GM23338 (cell line): ENCODE measurements around the gene USP46. TPM values are rescaled to one million over a fixed set of nuclear protein-coding genes. Genes with fewer than 3 reads are reported as not detected.

Source experiments
- ATAC-seq: fragments of 200-7000 bp; cut with Tn5 transposase; 3 replicates; pipeline ENCODE4 v1.9.1; 2020
- DNase-seq: peaks from one replicate; pipeline ENCODE4 v3.0.0-alpha.2; 2015; ENCODE audit warnings: low spot score
- H2AFZ ChIP-seq: fragments of 200-600 bp; sonication (generic); 2 replicates; pipeline ENCODE4 v1.8.0; 2016; ENCODE audit warnings: antibody characterized with exemption, mild to moderate bottlenecking, moderate library complexity
- H3F3A ChIP-seq: fragments of 200-600 bp; sonication (generic); replicated peaks from 2 replicates; pipeline ENCODE4 v1.8.0; 2017; ENCODE audit warnings: antibody characterized with exemption, mixed run types, low read depth
- H3K27ac ChIP-seq: fragments of 200-600 bp; sonication (generic); 2 replicates; pipeline ENCODE4 v1.6.1; 2016; ENCODE audit warnings: low read depth
- H3K27me3 ChIP-seq: fragments of 200-600 bp; sonication (generic); 2 replicates; pipeline ENCODE4 v1.8.0; 2016; ENCODE audit warnings: mild to moderate bottlenecking, mixed run types, moderate library complexity; ENCODE audit not compliant: insufficient read depth
- H3K36me3 ChIP-seq: fragments of 200-600 bp; sonication (generic); 2 replicates; pipeline ENCODE4 v1.8.0; 2016; ENCODE audit warnings: mild to moderate bottlenecking; ENCODE audit not compliant: insufficient read depth
- H3K4me1 ChIP-seq: fragments of 200-600 bp; sonication (generic); 2 replicates; pipeline ENCODE4 v1.8.0; 2016; ENCODE audit warnings: mild to moderate bottlenecking, moderate library complexity; ENCODE audit not compliant: insufficient read depth
- H3K4me2 ChIP-seq: fragments of 200-600 bp; sonication (generic); 2 replicates; pipeline ENCODE4 v1.7.1; 2017; ENCODE audit warnings: mixed run types
- H3K4me3 ChIP-seq: fragments of 200-600 bp; sonication (generic); 2 replicates; pipeline ENCODE4 v1.6.1; 2016; ENCODE audit warnings: mixed run types
- H3K79me2 ChIP-seq: fragments of 200-600 bp; sonication (generic); replicated peaks from 2 replicates; pipeline ENCODE4 v1.8.0; 2017; ENCODE audit warnings: mild to moderate bottlenecking; ENCODE audit not compliant: insufficient read depth
- H3K9me2 ChIP-seq: fragments of 200-600 bp; sonication (generic); 2 replicates; pipeline ENCODE4 v1.8.0; 2017; ENCODE audit not compliant: insufficient read depth
- H4K20me1 ChIP-seq: fragments of 200-600 bp; sonication (generic); replicated peaks from 2 replicates; pipeline ENCODE4 v1.8.0; 2017; ENCODE audit warnings: mild to moderate bottlenecking; ENCODE audit not compliant: insufficient read depth
- H3K27ac Mint-ChIP-seq: 2 replicates; pipeline ENCODE4 v1.8.0; 2020; ENCODE audit warnings: inconsistent platforms, mild to moderate bottlenecking, moderate library complexity, mixed read lengths
- H3K27me3 Mint-ChIP-seq: 3 replicates; pipeline ENCODE4 v1.8.0; 2022; ENCODE audit warnings: low read depth, mild to moderate bottlenecking, moderate library complexity, mixed read lengths, inconsistent platforms; ENCODE audit not compliant: insufficient read depth, poor library complexity
- H3K36me3 Mint-ChIP-seq: 3 replicates; pipeline ENCODE4 v1.8.0; 2021; ENCODE audit warnings: low read depth, mild to moderate bottlenecking, inconsistent platforms, moderate library complexity, mixed read lengths
- H3K4me1 Mint-ChIP-seq: 3 replicates; pipeline ENCODE4 v1.8.0; 2020; ENCODE audit warnings: mild to moderate bottlenecking, inconsistent platforms, mixed read lengths
- H3K4me3 Mint-ChIP-seq: 3 replicates; pipeline ENCODE4 v1.8.0; 2021; ENCODE audit warnings: moderate library complexity, mild to moderate bottlenecking, inconsistent platforms, mixed read lengths
- H3K9me3 Mint-ChIP-seq: 3 replicates; pipeline ENCODE4 v1.8.0; 2020; ENCODE audit warnings: moderate library complexity, mild to moderate bottlenecking, inconsistent platforms, mixed read lengths
- CREB1 ChIP-seq: fragments of 250-450 bp; sonication (Bioruptor Pico); IDR thresholded peaks from 2 replicates; pipeline ENCODE4 v1.5.0; 2020; ENCODE audit warnings: low read depth, mild to moderate bottlenecking, moderate library complexity
- CTCF ChIP-seq, 2 experiments: fragments of 200-600 bp in 1 of 2; sonication (generic) in 1 of 2; conservative IDR thresholded peaks; 2 replicates each; pipeline versions ENCODE4 v1.5.1 to v1.6.1; 2016 to 2017; ENCODE audit warnings: antibody characterized with exemption in 2 of 2, low read depth in 2 of 2, mild to moderate bottlenecking in 2 of 2, moderate library complexity in 1 of 2
- EZH2phosphoT487 ChIP-seq: fragments of 200-600 bp; sonication (generic); IDR thresholded peaks from one replicate; pipeline ENCODE4 v1.8.1; 2018; ENCODE audit warnings: antibody characterized with exemption; ENCODE audit not compliant: unreplicated experiment
- JUNB ChIP-seq: IDR thresholded peaks from one replicate; pipeline ENCODE4 v1.6.1; 2016; ENCODE audit warnings: antibody characterized with exemption; ENCODE audit not compliant: unreplicated experiment
- STAT1 ChIP-seq: IDR thresholded peaks from one replicate; pipeline ENCODE4 v1.6.1; 2016; ENCODE audit warnings: antibody characterized with exemption; ENCODE audit not compliant: unreplicated experiment
- ZNF114 ChIP-seq: fragments of 250-450 bp; sonication (Bioruptor Pico); IDR thresholded peaks from 2 replicates; pipeline ENCODE4 v1.5.0; 2020; ENCODE audit warnings: mild to moderate bottlenecking, moderate library complexity
- ZNF331 ChIP-seq: fragments of 250-450 bp; sonication (Bioruptor Pico); IDR thresholded peaks from 2 replicates; pipeline ENCODE4 v1.5.0; 2020; ENCODE audit warnings: low read depth, mild to moderate bottlenecking, moderate library complexity
- ZNF462 ChIP-seq: fragments of 250-450 bp; sonication (Bioruptor Pico); IDR thresholded peaks from 2 replicates; pipeline ENCODE4 v1.5.0; 2020; ENCODE audit warnings: mild to moderate bottlenecking, moderate library complexity
- polyA plus RNA-seq: library from polyadenylated mRNA; unstranded; fragments of >200 nt; fragmentation: Nextera tagmentation; extraction: Ambion mirVana; gene quantifications from 2 replicates; pipeline ENCODE4 v1.2.1, GENCODE V29; 2016
- total RNA-seq: library from RNA; depleted of rRNA; stranded (reverse); fragments of >200 nt; shearing (Covaris generic); gene quantifications from 2 replicates; pipeline ENCODE4 v1.2.3, GENCODE V29; 2014

USP46 gene
- total and polyA plus RNA-seq, 2 experiments from 2014 or later, result 40.5 to 59.4 TPM

GRCh38 chr4:52606726-52607125, 52.4 kb downstream of the USP46 start:
- no peaks in the 10 kb centered on the region for H3K9me3 Mint-ChIP-seq
- DNase-seq (no peak), ATAC-seq (no peak)
- H3K79me2 ChIP-seq, result no peaks in the 10 kb centered on the region; the same call in 1 of the 2 replicates
- no peak overlapping the region for H2AFZ ChIP-seq
- no peaks in the 10 kb centered on the region for H3K9me2 ChIP-seq
- peaks cover 9% of the 10 kb centered on the region for H3K27me3 Mint-ChIP-seq
- no peak overlapping the region for H3K27ac Mint-ChIP-seq
- H3K36me3 ChIP-seq, result peaks cover 15% of the 10 kb centered on the region; the same call in 1 of the 2 replicates
- no peaks in the 10 kb centered on the region for H3K27me3 ChIP-seq
- no peaks in the 10 kb centered on the region for H4K20me1 ChIP-seq
- H3F3A ChIP-seq, result no peaks in the 10 kb centered on the region
- TF ChIP-seq JUNB, result no peak
- TF ChIP-seq ZNF462 (CRISPR knock-in tag), result no peak
- TF ChIP-seq ZNF114 (CRISPR knock-in tag), result no peak
- no peak for TF ChIP-seq EZH2phosphoT487
- no peak for TF ChIP-seq CREB1
- no peak for TF ChIP-seq CTCF (conservative IDR thresholded peaks at IDR 0.05; ENCODE audit: low read depth in 2 of 2)
- no peak for TF ChIP-seq STAT1
- no peak for TF ChIP-seq ZNF331 (CRISPR knock-in tag)
- no peak overlapping the region for H3K4me2 ChIP-seq
- H3K4me1 Mint-ChIP-seq, result peaks cover 8% of the 10 kb centered on the region; the same call in 2 of the 3 replicates
- H3K4me3 Mint-ChIP-seq, result no peak overlapping the region
- H3K27ac ChIP-seq, result no peak overlapping the region
- H3K4me1 ChIP-seq, result no peaks in the 10 kb centered on the region
- H3K36me3 Mint-ChIP-seq, result peaks cover 76% of the 10 kb centered on the region
- H3K4me3 ChIP-seq, result no peak overlapping the region
